NCI-H1694 treated with DMSO at 0.1 percent for 48 hours (cell line): ENCODE data around the gene MX2.
"Not testable (repeated sequence)": the region's sequence is repeated elsewhere in the genome, so short reads cannot be mapped to it uniquely, and the experiment has no call there.

Experiments used
- DNase-seq: peaks from one replicate; lab custom pipeline; 2025; lab: John Stamatoyannopoulos, UW

Gene MX2

DNA sequence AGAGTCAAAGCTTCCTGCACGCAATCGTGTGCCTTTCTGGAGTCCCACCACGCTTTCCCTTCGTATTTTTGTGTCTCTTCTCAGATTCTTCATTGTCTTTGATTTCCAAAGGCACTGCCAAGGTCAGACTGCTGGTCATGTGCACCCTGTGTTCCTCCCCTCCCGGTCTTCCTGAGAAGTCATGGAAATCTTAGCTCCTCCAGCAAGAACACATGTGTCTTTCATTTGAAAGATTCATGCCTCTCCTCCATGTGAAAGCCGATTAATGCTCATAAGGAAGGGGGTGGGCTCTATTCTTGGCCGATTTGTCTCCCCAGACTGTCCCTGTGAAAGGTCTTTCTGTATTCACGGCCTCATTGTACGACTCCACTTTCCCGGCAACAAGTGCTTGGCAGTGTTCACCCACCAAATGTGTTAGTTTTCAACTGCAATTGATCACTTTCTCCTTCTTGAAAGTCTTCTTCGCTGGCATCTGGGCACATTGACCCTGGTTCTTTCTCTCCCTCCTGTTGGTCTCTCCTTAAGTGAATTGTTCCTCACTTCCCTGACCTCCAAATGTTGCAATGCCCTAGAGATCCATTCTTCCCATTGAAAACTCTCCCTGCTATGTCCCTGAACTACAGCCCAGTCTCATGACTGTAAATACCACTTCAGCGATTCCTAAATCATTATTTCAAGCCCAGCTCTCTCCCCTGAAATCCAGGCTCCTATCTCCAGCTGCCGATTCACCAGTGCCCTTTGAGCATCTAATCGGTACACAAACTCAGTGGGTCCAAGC, 25.4 kb downstream of the MX2 start:
- DNase-seq = no peak

GRCh38 chr21:41387824-41388223, 26.0 kb downstream of the MX2 start:
- no peak for DNase-seq

DNA sequence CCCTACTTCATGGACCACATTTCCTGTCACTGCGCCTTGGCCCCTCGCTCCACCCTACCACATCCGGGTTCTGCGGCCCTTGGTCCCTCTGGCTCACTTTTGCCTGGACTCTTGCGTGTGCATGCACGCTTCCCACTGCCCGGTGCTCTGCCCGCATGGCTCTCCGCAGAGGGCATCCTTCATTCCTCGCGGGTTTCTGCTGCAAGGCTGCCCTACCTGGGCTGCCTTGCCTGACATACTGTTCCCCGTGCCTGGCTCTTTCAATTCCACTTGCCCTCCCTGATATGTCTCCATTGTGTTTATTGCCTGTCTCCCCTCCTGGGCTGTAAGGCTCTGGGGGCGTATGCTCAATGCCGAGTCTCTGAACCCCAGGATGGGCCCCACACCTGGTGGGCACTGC, 26.4 kb downstream of the MX2 start:
- DNase-seq = no peak

DNA sequence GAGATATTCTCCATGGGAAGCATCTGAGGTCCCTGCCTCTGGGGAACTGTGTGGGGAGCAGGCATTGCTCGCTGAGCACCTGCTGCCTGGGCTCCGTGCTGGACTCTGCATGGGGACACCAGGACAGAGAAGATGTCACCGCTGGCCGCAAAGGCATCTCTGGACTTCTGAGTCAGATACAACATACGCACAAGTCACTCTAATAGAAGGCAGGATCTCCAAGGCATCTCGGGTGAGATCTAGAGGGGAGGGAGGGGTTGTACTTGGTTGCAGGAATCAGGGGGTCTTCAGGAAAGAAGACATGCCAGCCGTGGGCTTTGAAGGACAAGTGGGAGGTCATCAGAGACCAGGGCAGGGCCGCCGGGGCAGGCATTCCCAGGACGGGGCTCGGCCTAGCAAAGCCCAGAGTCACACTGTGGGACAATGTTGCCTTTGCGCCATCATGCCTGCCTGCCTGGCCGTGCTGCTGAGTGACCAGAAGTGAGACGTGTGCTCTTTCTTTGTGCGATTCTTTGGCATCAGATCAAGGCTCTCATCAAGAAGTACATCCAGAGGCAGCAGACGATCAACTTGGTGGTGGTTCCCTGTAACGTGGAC, 28.3 kb downstream of the MX2 start:
- no peak for DNase-seq

DNA sequence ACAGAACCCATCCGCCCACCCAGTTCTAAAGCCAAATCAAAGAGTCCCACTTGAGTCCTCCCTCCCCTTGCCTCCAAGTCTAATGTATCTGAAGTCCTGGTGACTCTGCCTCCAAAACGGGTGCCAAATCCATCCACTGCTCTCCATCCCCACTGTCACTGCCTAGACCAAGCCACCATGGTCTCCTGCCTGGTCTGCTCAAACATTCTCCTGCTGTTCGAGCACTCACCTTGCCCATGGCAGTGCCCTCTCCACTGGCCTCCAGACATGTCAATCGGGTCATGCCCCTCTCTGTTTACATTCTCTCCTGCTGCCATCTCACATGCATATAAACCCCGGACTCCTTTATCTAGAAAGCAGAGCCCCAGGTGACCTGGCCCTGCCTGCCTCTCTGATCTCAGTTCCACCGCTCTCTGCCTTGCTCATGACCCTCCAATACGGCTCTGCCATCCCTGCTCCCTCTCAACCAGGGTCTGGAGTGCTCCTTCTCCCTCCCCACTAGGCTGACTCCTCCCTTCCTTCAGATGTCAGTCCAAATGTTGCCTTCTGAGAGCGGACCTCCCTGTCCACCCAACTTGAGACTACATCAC, 32.1 kb downstream of the MX2 start:
- DNase-seq = no peak

GRCh38 chr21:41396558-41397075, 34.8 kb downstream of the MX2 start:
- DNase-seq = no peak

GRCh38 chr21:41397471-41397891, 35.7 kb downstream of the MX2 start:
- no peak for DNase-seq

DNA sequence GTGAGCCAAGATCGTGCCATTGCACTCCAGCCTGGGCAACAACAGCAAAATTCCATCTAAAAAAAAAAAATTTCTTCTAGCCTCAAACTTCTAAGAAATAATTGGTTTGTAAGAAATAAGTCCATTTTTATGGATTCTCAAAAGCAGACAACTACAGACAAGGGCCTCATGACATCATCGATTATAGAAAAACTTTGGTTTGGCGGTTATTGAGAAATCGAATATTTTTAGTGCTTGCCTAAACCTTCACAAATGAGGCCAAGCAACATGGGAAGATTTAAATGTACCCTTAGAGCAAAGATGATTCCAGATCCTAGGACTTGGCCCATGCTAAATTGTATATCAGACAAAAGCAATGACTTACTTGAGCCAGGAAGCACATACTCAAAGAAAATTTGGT, 36.4 kb downstream of the MX2 start:
- DNase-seq = no peak

DNA sequence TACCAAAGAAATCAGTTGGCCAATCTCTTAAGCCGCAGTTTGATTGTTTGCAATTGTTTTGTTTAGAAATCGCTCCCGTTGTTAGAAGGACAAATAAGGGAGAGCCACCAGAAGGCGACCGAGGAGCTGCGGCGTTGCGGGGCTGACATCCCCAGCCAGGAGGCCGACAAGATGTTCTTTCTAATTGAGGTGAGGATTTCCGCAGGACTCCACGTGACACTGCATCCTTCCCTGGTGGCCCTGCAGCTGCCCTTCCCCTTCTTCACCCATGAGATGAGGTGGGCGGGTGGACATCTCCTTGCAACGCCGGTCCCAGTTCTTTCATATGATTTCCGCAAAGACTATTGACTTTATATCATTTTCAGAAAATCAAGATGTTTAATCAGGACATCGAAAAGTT, 37.0 kb downstream of the MX2 start:
- no peak for DNase-seq

DNA sequence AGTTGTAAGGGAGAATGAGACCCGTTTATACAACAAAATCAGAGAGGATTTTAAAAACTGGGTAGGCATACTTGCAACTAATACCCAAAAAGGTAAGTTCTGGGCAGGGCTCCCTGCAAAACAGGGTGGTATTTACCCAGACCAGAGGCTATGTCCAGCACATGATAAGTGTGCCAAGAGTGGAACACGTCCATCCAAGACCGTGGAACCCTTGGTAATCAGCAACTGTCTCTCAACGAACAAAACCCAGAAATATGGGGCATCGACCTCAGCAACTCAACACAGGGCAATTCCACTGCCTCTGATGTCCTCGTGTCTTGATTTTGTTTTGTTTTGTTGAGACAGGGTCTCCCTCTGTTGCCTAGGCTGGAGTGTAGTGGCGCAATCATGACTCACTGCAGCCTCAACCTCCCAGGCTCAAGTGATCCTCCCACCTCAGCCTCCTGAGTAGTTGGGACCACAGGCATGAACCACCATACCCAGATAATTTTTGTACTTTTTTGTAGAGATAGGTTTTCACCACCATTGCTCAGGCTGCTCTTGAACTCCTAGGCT, 37.5 kb downstream of the MX2 start:
- DNase-seq = no peak

DNA sequence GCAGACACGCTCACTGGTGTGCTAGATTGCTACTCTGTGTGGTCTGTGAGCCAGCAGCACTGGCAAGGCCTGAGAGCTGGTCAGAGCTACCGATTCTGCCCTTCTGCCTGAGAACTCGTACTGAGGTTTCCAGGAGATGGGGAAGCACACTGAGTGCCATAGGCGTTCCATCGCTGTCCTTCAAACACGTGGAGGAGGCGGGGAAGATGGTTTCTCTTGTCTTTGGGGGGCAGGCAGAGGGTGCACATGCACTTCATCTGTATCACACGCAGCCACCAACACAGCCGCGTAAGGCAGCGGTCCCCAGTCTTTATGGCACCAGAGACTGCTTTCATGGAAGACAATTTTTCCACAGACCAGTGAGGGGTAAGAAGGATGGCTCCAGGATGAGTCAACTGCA, 40.4 kb downstream of the MX2 start:
- DNase-seq = no peak

GRCh38 chr21:41402796-41403195, 41.0 kb downstream of the MX2 start:
- DNase-seq = no peak

GRCh38 chr21:41403331-41403730, 41.5 kb downstream of the MX2 start:
- DNase-seq = no peak

- no peak for DNase-seq
Observed at GRCh38 chr21:41403966-41404365, 42.1 kb downstream of the MX2 start.

DNA sequence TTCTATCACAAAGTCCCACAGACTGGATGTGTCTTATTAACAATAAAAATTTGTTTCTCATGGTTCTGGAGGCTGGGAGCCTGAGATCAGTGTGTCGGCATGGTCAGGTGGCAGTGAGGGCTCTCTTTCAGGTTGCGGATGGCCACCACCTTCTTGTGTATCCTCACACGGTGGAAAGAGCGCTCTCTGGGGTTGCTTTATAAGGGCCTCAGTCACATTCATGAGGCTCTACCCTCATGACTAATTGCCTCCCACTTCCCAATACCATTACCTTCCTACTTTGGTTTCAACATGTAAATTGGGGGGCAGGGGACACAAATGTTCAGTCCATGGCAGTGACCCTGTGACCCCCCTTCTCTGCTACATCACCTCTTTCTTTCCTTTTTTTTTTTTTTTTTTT, 43.5 kb downstream of the MX2 start:
- no peak for DNase-seq

- no peak for DNase-seq
Observed at GRCh38 chr21:41406340-41406739, 44.5 kb downstream of the MX2 start.

GRCh38 chr21:41407541-41408460, 46.0 kb downstream of the MX2 start:
- no peak for DNase-seq

- DNase-seq = no peak
Observed at GRCh38 chr21:41410361-41410760, 48.5 kb downstream of the MX2 start.

DNA sequence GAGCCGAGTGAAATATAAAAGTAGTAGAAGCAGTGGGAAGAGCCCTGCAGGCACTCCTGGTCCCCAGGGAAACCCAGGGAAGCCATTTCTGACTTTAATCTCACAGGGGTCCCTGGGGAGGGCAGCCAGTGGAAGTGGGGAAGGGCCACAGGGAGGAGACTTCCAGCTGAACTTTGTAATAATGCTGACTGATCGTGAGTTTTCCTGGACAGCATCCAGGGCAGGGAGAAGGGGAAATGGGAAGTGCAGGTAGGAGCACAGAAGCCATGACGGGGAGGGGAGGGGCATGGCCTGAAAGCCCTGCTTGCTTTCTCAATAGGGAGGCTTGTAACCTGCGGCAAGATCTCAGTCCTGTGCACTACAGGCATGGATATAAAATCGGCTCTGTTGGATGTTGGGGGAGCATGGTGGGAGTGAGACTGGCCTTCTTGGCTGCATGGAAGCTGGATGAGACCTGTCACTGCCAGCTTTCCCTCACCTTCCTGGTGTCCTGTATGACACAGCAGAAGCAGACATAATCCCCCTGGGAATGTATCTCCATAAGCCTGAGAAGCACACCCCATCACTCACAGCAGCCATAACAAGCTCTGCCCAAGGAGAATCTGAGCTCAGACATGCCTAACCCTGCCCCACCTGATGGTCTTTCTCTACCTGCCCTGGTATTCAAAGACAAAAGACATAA, 49.1 kb downstream of the MX2 start:
- DNase-seq = no peak

DNA sequence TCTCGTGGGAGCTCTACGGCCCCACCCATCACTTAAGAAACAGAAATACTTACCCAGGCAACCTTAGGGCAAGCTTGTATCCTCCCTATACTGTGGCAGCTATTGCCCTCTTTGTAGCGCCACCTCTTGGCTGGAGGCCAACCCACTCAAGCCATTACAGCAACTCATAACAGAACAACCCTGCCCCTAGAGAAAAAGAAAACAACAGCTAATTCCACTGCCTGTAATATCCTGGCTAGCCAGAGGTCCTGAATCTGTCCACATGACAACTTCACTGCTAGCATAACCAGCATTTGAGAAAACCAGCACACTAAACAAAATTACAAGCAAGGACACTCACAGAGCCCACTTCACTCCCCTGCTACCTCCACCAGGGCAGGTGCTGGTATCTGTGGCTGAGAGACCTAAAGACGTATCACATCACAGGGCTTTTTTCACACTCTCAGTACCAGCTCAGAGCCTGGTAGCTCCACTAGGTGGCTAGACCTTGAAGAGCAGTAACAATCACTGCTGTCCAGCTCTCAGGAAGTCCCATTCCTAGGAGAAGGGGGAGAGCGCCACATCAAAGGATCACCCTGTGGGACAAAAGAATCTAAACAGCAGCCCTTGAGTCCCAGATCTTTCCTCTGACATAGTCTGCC, 49.7 kb downstream of the MX2 start:
- DNase-seq = no peak

GRCh38 chr21:41417505-41417904, 55.7 kb downstream of the MX2 start:
- DNase-seq = not testable (repeated sequence)
